Cardiac muscle cell (in vitro differentiated cells and primary cell): Measurements from ENCODE around the gene CSNK2B. TPM values are rescaled to one million over a fixed set of nuclear protein-coding genes. Genes with fewer than 3 reads are reported as not detected.

ENCODE experiments used
- DNase-seq, 2 donors: peaks; one replicate each; pipeline versions ENCODE4 v3.0.0 to v3.0.0-alpha.2; 2010 to 2017; ENCODE audit warnings: low read depth in 1 of 2, low spot score in 1 of 2
- H3K27ac ChIP-seq: fragments of 200-600 bp; sonication (generic); 2 replicates; pipeline ENCODE4 v1.5.1; 2016
- H3K27me3 ChIP-seq: fragments of 200-600 bp; sonication (generic); 2 replicates; pipeline ENCODE4 v1.6.0; 2016; ENCODE audit warnings: control low read depth
- H3K36me3 ChIP-seq: fragments of 200-600 bp; sonication (generic); 2 replicates; pipeline ENCODE4 v1.5.1; 2016; ENCODE audit warnings: control low read depth
- H3K4me1 ChIP-seq: fragments of 200-600 bp; sonication (generic); 2 replicates; pipeline ENCODE4 v1.8.1; 2017; ENCODE audit warnings: low read depth, mild to moderate bottlenecking, mixed run types
- H3K4me3 ChIP-seq: fragments of 200-600 bp; sonication (generic); 2 replicates; pipeline ENCODE4 v1.5.1; 2016; ENCODE audit warnings: mild to moderate bottlenecking
- H3K9me3 ChIP-seq: fragments of 200-600 bp; sonication (generic); 2 replicates; pipeline ENCODE4 v1.5.1; 2017; ENCODE audit warnings: low read depth, mild to moderate bottlenecking, control low read depth
- polyA plus RNA-seq: library from polyadenylated mRNA; unstranded; fragments of >200 nt; fragmentation: Nextera tagmentation; extraction: Ambion mirVana; gene quantifications from 2 replicates; pipeline ENCODE4 v1.2.1, GENCODE V29; 2016
- total RNA-seq: library from RNA; depleted of rRNA; stranded (reverse); fragments of >200 nt; gene quantifications from 2 replicates; pipeline ENCODE4 v1.2.3, GENCODE V29; 2016
- TF ChIP-seq, protein P1 (sequence below): IDR thresholded peaks from 2 replicates; pipeline ENCODE4 v1.5.1; 2012; ENCODE audit warnings: low read depth, mild to moderate bottlenecking, low read length

Gene CSNK2B
- total and polyA plus RNA-seq, 2 experiments from 2014 or later: 277 to 310 TPM

DNA sequence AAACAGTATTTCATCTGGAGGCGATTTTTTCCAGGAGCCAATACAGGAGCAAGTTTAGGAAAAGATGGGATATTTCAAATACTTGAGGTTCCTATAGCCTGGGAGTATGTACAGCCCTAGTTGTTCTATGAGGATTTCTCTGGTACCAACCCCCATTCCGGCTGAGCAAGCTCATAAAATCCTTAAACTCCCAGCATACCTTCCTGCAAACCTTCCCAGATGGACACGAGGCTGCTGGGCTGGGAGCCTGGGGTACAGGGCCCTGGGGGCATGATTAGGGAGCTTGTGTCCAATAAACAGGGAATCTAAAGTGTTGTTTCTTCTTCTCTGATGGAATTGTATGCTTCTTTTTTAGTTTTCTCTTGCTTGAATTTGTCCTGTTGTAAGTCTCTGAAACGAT, 43.9 kb upstream of the CSNK2B start:
- TF ChIP-seq, protein P1, sequence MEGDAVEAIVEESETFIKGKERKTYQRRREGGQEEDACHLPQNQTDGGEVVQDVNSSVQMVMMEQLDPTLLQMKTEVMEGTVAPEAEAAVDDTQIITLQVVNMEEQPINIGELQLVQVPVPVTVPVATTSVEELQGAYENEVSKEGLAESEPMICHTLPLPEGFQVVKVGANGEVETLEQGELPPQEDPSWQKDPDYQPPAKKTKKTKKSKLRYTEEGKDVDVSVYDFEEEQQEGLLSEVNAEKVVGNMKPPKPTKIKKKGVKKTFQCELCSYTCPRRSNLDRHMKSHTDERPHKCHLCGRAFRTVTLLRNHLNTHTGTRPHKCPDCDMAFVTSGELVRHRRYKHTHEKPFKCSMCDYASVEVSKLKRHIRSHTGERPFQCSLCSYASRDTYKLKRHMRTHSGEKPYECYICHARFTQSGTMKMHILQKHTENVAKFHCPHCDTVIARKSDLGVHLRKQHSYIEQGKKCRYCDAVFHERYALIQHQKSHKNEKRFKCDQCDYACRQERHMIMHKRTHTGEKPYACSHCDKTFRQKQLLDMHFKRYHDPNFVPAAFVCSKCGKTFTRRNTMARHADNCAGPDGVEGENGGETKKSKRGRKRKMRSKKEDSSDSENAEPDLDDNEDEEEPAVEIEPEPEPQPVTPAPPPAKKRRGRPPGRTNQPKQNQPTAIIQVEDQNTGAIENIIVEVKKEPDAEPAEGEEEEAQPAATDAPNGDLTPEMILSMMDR: no peak
- peak overlapping the region; percentile 97 for H3K27ac ChIP-seq
- no peak for DNase-seq

DNA sequence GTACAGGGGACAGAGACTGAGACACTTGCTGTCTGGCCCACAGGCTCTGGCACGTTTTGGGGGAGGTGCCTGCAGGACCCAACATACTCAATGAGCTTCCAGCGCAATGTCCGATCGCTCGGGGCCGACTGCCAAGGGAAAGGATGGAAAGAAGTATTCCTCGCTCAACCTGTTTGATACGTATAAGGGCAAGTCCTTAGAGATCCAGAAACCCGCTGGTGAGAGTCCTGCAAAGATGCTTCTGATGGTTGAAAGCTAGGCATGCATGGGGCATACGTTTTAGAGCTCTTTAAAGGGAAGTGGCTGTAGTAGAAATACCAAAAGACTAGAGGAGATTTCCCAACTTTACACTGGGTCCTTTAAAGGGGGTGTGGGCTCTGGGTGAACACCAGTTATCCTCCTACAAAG, 43.2 kb upstream of the CSNK2B start:
- Histone ChIP-seq H3K9me3 (no peaks in the 10 kb centered on the region), H3K27me3 (no peaks in the 10 kb centered on the region), H3K4me3 (peak overlapping the region; percentile 76), H3K4me1 (peaks cover 4% of the 10 kb centered on the region), H3K27ac (no peak overlapping the region), H3K36me3 (peaks cover 47% of the 10 kb centered on the region)
- TF ChIP-seq, protein P1: no peak
- DNase-seq: no peak

More for the DNA sequence above, 43.9 kb upstream of the CSNK2B start:
- Histone ChIP-seq H3K4me1 (peaks cover 4% of the 10 kb centered on the region), H3K9me3 (no peaks in the 10 kb centered on the region), H3K4me3 (peak overlapping the region; percentile 76), H3K36me3 (peaks cover 41% of the 10 kb centered on the region), H3K27me3 (no peaks in the 10 kb centered on the region)

DNA sequence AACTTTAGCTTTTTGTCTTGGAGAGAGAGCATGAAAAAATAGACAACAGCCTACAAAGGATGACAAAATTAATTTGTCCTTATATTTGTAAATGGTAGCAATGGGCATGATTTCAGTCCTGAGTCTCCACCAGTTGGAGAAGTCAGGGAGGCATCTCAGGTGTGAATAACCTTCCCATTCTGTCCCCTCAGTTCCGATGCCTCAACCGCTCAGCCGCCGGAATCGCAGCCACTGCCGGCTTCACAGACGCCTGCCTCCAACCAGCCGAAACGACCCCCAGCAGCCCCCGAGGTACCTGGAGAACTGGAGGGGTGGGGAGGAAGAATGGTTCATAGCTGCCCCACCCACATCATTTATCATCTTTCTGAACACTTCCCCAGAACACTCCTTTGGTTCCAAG, 41.8 kb upstream of the CSNK2B start:
- H3K9me3 ChIP-seq: no peaks in the 10 kb centered on the region
- no peak overlapping the region for H3K27ac ChIP-seq
- H3K36me3 ChIP-seq: peaks cover 61% of the 10 kb centered on the region
- TF ChIP-seq, protein P1: no peak
- H3K27me3 ChIP-seq: no peaks in the 10 kb centered on the region
- no peak overlapping the region for H3K4me3 ChIP-seq
- no peak for DNase-seq
- peaks cover 4% of the 10 kb centered on the region for H3K4me1 ChIP-seq

DNA sequence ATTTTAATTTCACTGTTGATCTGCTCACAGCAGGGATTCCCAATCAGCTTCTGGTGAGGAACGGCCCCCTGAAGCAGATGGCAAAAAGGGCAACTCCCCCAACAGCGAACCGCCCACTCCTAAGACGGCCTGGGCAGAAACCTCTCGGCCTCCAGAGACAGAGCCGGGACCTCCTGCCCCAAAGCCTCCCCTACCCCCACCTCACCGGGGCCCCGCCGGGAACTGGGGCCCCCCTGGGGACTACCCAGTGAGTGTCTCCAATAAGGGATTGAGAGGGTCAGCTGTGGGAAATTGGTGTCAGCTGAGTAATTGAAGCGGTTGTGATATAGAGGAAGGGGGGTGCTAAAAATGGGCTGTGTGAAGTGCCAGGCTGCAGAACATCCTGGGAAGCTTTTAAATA, 38.9 kb upstream of the CSNK2B start:
- Histone ChIP-seq H3K27ac (no peak overlapping the region), H3K27me3 (no peaks in the 10 kb centered on the region), H3K36me3 (peaks cover 85% of the 10 kb centered on the region), H3K9me3 (no peaks in the 10 kb centered on the region), H3K4me3 (no peak overlapping the region), H3K4me1 (peaks cover 4% of the 10 kb centered on the region)
- no peak for DNase-seq
- TF ChIP-seq, protein P1: no peak

DNA sequence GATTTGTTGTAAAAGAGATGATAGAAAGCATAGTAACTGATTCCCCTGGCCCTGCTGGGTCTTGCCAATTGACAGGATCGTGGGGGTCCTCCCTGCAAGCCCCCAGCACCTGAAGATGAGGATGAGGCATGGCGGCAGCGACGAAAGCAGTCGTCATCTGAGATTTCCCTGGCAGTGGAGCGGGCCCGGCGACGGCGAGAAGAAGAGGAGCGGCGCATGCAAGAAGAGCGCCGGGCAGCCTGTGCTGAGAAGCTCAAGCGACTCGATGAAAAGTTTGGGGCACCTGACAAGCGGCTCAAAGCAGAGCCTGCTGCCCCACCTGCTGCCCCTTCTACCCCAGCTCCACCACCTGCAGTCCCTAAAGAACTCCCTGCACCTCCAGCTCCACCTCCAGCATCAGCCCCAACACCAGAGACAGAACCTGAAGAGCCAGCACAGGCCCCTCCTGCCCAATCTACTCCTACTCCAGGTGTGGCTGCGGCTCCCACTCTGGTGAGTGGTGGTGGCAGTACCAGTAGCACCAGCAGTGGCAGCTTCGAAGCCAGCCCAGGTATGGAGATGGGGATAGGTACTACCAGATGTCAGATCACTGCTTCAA, 38.1 kb upstream of the CSNK2B start:
- no peak for DNase-seq
- TF ChIP-seq, protein P1: no peak
- no peaks in the 10 kb centered on the region for H3K9me3 ChIP-seq
- peaks cover 87% of the 10 kb centered on the region for H3K36me3 ChIP-seq
- no peak overlapping the region for H3K4me3 ChIP-seq
- H3K27me3 ChIP-seq: no peaks in the 10 kb centered on the region
- H3K27ac ChIP-seq: no peak overlapping the region
- no peaks in the 10 kb centered on the region for H3K4me1 ChIP-seq
